COLO668 (cell line): Measurements from ENCODE around the gene THADA.
A peak's percentile ranks its signal among the peaks of the same experiment; 100 is the strongest.

Experiments
- DNase-seq: peaks from one replicate; lab custom pipeline; 2025; ENCODE audit not compliant: unreplicated experiment; lab: John Stamatoyannopoulos, UW

THADA gene

GRCh38 chr2:43255296-43255910 is 340.4 kb downstream of the THADA start:
- DNase-seq, result no peak

DNA sequence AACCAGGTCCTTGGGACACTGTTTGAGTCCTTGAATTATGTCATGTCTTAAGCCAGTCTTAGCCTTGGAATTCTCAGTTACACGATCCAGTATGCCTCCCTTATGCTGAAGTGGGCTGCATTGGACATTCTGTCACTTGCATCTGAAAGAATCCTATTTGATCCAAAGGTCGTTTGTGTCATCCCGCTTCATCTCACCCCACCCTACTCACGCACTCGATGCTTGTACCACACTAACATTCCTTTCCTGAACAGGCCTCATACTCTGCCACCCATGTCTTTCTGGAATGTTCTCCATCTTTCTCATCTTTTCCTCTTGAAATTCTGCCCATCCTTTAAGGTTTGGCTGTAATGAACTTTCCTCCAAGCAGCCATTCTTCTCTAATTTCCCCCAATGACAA is 341.5 kb downstream of the THADA start:
- no peak for DNase-seq

DNA sequence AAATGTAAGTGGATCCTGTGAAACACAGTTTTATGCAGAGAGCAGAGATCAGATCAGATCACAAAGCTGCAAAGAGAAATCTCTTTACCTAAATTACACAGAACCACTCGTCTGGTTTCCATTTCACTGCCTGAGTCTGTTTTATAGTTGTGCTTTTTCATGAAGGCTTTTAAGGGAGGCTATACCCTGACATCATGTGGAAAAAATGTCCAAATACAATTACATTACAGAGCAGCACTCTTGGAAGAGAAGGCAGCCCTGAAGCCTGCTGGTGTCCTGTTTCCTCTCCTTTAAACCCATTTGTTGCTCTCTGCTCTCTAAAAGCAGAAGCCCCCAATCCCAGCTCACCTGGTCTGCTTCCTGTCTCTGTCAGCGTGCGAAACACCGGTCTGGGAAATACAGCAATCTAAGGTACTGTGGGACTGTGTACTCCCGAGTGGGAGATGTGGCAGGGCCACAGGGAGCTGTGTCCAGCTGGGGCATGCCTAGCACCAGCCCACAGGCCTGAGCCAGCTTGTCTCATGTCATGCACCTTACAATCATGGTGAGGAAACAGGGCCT is 344.6 kb downstream of the THADA start:
- DNase-seq, result no peak

DNA sequence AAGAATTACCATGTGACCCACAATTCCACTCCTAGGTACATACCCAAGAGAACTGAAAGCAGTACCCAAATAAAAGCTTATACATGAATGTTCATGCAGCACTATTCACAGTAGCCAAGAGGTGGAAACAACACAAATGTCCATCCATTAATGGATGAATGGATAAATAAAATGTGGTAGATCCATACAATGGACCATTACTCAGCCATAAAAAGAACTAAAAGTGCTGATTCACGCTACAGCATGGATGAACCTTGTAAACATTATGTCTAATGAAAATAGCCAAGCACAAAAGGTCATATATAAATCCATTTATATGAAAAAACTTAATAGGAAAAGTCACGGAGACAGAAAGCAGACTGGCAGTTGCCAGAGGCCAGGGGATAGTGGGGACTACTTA is 345.8 kb downstream of the THADA start:
- DNase-seq, result no peak

DNA sequence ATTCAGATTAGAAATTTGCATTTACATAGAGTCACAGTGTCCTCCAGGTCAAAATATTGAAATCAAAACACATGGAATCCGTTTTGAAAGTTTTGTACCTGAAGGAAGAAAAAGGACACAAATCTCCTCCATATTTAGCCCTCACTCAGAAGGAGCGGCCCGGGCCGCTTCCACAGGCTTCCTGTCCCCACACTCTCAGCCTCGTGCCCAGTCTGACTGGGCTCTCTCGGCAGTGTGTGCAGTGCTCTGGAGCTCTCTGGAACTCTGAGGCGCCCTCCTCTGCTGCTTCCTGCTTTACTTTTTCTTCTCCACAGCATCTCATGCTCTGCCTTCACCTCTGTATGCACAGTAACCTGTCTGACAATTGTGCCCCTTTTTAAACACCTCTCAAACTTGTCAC is 347.2 kb downstream of the THADA start:
- DNase-seq, result no peak

- DNase-seq, result no peak
Observed at GRCh38 chr2:43246641-43247040, 349.2 kb downstream of the THADA start.

DNA sequence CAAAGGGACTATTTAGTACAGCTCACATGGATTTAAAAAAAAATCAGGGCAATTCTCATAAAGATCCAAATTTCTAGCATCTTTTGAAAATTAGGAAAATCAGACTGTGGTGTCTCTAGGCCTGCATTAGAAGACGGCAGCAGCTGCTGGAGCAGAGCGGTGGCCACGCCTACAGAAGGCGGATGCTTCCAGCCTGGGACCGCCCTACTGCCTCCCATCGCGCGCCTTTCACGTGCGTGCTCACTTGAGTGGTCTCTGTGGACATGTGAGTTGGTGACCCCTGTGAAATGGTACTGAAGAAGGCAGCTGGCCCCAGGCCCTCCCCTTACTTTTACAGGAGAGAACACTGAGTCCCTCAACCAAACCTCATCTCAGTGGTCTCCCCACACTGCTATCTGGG is 354.3 kb downstream of the THADA start:
- DNase-seq, result no peak

GRCh38 chr2:43240766-43241150 is 355.1 kb downstream of the THADA start:
- DNase-seq, result no peak

DNA sequence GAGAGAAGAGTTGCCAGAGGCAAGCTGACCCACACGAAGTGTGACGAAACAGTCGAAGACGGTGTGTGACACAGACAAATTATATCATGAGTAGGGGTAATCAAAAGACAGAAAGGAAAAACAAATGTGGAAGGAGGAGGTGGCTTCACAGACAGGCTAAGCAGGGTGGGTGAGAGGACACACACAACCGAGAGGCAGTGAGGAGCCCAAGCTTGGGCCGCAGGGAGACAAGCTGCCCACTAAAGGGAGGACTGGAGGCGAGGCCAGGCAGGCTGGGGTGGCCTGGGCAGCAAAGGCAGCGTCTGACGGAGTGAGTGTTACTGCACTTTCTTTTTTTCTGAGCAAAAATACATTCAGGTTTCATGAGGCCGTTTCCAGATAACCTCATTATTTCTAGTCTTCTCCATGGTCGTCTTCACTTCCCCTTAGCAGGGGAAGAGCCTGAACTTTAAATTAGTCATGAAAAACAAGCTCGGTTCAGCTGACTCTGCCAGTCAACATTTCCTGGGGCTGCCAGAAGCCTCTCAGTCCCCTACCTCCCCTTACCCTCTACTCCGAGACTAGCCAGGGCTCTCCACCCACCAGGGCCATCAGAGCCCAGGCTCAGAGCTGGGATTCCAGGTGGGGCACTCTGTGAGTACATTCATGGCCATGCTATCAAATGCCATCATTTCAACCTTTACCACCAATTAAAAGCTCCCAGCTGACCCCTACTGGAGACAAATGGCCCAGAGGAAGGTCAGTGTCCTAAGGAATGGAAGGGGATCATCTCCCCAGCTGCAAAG is 355.7 kb downstream of the THADA start:
- DNase-seq, result no peak

DNA sequence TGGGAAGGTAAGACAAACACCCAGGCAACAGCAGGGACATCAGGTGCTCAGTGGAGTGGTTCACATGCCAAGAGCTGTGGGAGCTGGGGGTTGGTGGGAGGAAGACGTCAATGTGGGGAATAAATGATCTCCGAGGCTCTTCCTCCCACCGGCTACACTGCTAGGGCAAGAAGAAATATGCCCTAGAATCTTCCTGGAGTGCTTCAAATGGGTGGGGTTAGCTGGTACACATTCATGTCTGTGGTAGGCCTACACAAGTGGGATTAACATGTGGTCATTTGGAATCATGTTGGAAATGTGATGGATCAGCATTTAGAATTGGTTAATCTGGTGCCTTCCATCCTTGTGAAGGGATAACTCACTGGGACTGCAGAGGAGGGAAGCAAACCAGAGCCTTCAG is 357.0 kb downstream of the THADA start:
- no peak for DNase-seq

DNA sequence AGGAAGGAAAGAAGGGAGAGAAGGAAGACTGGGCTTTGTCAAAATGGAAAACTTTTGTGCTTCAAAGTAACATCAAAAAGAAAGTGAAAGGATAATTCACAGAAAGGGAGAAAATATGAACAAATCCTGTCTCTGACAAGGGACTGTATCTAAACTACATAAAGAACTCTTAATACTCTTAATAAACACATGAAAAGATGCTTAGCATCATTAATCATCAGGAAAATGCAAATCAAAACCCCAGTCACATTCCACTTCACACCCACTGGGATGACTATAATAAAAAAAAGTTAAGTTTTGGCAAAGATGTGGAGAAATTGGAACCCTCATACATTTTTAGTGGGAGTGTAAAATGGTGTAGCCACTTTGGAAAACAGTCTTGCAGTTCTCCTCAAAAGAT is 357.7 kb downstream of the THADA start:
- DNase-seq, result no peak

DNA sequence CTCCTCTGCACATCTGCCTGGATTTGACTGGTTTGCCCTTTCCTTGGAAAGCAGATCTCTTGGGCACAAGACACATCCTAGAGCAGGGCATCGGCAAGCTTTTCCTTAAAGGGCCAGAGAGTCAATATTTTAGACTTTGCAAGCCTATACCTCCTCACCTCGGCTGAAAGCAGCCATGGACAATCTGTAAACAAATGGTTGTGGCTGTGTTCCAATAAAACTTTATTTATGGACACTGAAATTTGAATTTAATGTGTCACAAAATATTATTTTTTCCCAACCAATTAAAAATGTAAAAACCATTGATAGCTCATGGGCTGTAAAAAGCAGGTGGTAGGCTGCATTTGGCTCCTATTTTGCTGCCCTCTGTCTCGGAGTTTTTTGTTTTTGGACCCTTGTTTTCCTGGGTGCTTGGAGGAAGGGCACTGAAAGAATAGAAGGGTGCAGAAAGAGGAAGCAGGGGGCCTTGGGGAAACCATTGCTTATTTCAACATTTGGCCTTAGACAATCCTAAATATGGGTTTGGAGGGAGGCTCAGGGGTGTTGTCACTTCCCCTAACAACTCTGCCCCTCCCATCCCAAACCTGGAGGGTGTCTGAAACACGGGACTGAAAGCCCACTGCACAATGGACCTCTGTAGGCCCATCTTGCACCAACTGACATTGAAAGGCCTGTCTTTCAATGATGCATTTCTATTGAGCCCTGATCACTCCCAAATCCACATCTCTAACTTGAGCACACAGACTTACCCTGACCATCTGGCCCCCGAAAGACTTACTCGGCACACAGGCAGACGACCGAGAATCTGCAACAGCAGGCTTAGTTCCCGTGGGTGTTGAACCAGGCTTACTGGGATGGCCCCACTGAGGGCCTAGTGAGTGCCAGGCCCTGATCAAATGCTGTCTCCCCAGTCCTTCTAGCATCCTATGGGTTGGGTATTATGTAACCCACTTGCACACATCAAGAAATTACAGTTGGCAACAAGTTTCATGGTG is 362.3 kb downstream of the THADA start:
- DNase-seq, result no peak

GRCh38 chr2:43230951-43231827 is 364.6 kb downstream of the THADA start:
- no peak for DNase-seq

- peak; percentile 17 for DNase-seq
Observed at GRCh38 chr2:43230351-43230885, 365.4 kb downstream of the THADA start.

DNA sequence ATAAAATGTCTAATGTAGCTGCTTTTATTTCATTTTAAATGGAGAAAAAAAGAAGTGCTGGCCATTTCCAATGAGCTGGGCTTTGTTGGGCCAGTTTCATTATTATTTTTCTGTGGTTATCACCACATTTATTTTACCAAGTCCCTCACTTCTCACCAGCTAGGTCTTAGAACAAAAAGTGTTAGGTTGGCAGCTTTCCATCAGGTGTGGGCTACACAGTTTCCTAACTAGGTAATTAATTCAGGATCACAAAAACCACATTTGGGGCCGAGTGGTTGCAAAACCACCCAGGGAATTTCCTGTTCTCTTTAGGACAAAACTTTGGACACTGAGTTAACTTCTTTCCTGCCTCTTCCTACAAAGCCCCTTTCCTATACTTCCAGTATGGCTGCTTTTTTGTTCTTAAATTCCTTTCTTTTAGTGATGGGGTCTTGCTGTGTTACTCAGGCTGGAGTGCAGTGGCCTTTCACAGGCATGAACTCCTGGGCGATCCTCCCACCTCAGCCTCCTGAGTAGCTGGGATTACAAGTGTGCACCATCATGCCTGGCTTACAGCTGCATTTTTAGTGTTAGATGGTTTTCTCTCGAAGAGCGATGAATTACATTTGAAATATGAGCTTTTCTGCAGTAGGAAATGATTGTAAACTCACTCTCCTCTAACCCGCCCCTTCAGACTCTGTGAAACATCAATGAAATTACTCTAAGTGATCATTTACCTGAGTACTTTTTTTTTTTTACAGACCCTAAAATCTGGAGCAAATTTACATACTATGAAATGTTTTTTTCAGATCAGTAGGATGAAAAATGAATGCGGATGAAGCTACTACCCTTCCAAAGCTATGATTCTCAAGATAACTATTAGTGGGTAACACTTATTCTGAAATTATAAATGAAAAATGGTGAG is 366.8 kb downstream of the THADA start:
- no peak for DNase-seq

GRCh38 chr2:43228321-43228751 is 367.5 kb downstream of the THADA start:
- no peak for DNase-seq

GRCh38 chr2:43227830-43228281 is 368.0 kb downstream of the THADA start:
- no peak for DNase-seq

- peak; percentile 87 for DNase-seq
Observed at GRCh38 chr2:43226955-43227829, 368.6 kb downstream of the THADA start.
